Esophagus muscularis mucosa (tissue), 3 donors: ENCODE data around the gene NKAIN2.

Experiments
- POLR2A ChIP-seq: fragments of 450-650 bp; IDR thresholded peaks from one replicate; pipeline ENCODE4 v1.6.1; 2017; ENCODE audit warnings: antibody characterized with exemption, moderate library complexity, mild to moderate bottlenecking, low read depth
- TF ChIP-seq, protein P1 (sequence below), 3 experiments: fragments of 200-600 bp in 2 of 3; fragments of 450-650 bp in 1 of 3; sonication (generic) in 2 of 3; IDR thresholded peaks; one replicate each; pipeline ENCODE4 v1.5.1; 2017 to 2019; ENCODE audit warnings: antibody characterized with exemption in 3 of 3, mild to moderate bottlenecking in 2 of 3, moderate library complexity in 1 of 3

DNA sequence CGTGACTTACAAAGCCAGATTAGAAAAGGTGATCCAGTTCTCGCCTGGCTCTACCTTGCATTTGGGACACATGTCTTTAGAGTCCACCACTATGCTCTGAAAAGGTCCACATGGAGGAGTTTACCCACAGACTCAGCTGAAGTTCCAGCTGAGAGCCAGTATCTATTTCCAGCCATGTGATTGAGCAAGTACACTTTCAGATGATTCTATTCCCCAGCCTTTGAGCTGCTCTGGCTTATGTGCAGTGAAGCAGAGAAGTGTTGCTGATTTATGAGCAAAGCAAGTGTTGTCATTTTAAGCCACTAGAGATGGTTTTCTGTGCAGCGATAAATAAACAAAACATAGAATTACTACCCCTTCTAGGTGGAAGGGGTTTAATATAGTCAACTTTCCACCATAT lies 637.8 kb downstream of the NKAIN2 start:
- TF ChIP-seq, protein P1, sequence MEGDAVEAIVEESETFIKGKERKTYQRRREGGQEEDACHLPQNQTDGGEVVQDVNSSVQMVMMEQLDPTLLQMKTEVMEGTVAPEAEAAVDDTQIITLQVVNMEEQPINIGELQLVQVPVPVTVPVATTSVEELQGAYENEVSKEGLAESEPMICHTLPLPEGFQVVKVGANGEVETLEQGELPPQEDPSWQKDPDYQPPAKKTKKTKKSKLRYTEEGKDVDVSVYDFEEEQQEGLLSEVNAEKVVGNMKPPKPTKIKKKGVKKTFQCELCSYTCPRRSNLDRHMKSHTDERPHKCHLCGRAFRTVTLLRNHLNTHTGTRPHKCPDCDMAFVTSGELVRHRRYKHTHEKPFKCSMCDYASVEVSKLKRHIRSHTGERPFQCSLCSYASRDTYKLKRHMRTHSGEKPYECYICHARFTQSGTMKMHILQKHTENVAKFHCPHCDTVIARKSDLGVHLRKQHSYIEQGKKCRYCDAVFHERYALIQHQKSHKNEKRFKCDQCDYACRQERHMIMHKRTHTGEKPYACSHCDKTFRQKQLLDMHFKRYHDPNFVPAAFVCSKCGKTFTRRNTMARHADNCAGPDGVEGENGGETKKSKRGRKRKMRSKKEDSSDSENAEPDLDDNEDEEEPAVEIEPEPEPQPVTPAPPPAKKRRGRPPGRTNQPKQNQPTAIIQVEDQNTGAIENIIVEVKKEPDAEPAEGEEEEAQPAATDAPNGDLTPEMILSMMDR (IDR thresholded peaks at IDR 0.05): no peak
- no peak for TF ChIP-seq POLR2A
